Measurements from ENCODE around the gene PLS3. TPM values are rescaled to one million over a fixed set of nuclear protein-coding genes. Genes with fewer than 3 reads are reported as not detected.
"Not testable (repeated sequence)": the region's sequence is repeated elsewhere in the genome, so short reads cannot be mapped to it uniquely, and the experiment has no call there.

PLS3 gene
- total RNA-seq, 1 donor from 2014 or later = 122 TPM

DNA sequence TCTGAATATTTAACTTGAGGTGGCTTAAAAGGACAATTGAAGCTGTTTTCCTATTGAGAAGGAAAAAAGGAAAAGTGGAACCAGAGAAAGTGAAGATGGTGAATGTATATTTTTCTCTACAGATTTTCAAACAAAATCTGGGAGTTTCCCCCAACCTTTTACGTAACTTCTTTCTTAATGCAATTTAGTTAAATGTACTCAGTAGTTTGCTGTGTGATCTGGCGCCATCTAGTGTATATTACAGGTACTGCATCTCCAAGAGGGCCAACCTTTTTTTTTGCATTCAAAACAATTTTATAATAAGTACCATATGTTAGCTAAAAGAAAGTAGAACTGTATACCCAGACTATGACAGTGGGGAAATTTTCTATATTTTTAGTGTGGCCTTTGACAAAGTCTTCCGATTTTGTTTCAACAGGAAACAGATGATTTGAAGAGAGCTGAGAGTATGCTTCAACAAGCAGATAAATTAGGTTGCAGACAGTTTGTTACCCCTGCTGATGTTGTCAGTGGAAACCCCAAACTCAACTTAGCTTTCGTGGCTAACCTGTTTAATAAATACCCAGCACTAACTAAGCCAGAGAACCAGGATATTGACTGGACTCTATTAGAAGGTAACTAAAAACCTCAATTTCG is 82.0 kb downstream of the PLS3 start:
- H3K4me1 Mint-ChIP-seq (ENCODE audit: unreplicated experiment) = peaks cover 4% of the 10 kb centered on the region
- no peaks in the 10 kb centered on the region for H3K9me3 Mint-ChIP-seq (ENCODE audit: unreplicated experiment)
- TF ChIP-seq, protein P1, sequence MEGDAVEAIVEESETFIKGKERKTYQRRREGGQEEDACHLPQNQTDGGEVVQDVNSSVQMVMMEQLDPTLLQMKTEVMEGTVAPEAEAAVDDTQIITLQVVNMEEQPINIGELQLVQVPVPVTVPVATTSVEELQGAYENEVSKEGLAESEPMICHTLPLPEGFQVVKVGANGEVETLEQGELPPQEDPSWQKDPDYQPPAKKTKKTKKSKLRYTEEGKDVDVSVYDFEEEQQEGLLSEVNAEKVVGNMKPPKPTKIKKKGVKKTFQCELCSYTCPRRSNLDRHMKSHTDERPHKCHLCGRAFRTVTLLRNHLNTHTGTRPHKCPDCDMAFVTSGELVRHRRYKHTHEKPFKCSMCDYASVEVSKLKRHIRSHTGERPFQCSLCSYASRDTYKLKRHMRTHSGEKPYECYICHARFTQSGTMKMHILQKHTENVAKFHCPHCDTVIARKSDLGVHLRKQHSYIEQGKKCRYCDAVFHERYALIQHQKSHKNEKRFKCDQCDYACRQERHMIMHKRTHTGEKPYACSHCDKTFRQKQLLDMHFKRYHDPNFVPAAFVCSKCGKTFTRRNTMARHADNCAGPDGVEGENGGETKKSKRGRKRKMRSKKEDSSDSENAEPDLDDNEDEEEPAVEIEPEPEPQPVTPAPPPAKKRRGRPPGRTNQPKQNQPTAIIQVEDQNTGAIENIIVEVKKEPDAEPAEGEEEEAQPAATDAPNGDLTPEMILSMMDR (IDR thresholded peaks at IDR 0.05; ENCODE audit: unreplicated experiment) = peak; percentile 89
- DNase-seq (ENCODE audit: low spot score) = peak; percentile 21
- H3K36me3 Mint-ChIP-seq (ENCODE audit: low read depth, unreplicated experiment) = peaks cover 5% of the 10 kb centered on the region
- peaks cover 1% of the 10 kb centered on the region for H3K27me3 Mint-ChIP-seq (ENCODE audit: unreplicated experiment)
- no peak overlapping the region for H3K27ac Mint-ChIP-seq (ENCODE audit: unreplicated experiment)
- no peak overlapping the region for H3K4me3 Mint-ChIP-seq (ENCODE audit: unreplicated experiment)

DNA sequence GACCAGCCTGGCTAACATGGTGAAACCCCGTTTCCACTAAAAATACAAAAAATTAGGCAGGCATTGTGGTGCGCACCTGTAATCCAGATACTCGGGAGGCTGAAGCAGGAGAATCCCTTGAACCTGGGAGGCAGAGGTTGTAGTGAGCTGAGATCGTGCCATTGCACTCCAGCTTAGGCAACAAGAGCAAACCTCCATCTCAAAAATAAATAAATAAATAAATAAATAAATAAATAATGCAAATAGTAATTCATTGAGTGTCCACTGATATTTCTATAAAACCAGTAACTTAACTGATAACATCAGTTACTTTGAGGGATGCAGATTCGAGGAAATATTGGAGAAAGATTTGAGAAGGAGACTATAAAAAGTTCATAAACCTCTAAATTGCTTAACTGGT is 83.4 kb downstream of the PLS3 start:
- not testable (repeated sequence) for H3K36me3 Mint-ChIP-seq (ENCODE audit: low read depth, unreplicated experiment); H3K9me3 Mint-ChIP-seq (ENCODE audit: unreplicated experiment); DNase-seq (ENCODE audit: low spot score); H3K4me3 Mint-ChIP-seq (ENCODE audit: unreplicated experiment); H3K27me3 Mint-ChIP-seq (ENCODE audit: unreplicated experiment); H3K4me1 Mint-ChIP-seq (ENCODE audit: unreplicated experiment); H3K27ac Mint-ChIP-seq (ENCODE audit: unreplicated experiment)

DNA sequence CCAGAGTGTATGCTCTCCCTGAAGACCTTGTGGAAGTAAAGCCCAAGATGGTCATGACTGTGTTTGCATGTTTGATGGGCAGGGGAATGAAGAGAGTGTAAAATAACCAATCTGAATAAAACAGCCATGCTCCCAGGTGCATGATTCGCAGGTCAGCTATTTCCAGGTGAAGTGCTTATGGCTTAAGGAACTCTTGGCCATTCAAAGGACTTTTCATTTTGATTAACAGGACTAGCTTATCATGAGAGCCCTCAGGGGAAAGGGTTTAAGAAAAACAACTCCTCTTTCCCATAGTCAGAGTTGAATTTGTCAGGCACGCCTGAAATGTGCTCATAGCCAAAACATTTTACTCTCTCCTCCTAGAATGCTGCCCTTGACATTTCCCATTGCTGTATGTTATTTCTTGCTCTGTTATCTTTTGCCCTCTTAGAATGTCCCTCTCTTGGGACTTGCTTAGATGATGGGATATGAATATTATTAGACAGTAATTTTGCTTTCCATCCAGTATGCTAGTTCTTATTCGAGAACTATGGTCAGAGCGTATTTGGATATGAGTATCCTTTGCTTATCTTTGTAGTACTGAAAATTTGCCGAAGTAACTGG is 88.6 kb downstream of the PLS3 start:
- H3K27me3 Mint-ChIP-seq (ENCODE audit: unreplicated experiment) = peaks cover 1% of the 10 kb centered on the region
- TF ChIP-seq, protein P1 (IDR thresholded peaks at IDR 0.05; ENCODE audit: unreplicated experiment) = no peak
- H3K4me3 Mint-ChIP-seq (ENCODE audit: unreplicated experiment) = no peak overlapping the region
- DNase-seq (ENCODE audit: low spot score) = no peak
- no peak overlapping the region for H3K27ac Mint-ChIP-seq (ENCODE audit: unreplicated experiment)
- H3K36me3 Mint-ChIP-seq (ENCODE audit: low read depth, unreplicated experiment) = no peaks in the 10 kb centered on the region
- no peaks in the 10 kb centered on the region for H3K9me3 Mint-ChIP-seq (ENCODE audit: unreplicated experiment)
- no peaks in the 10 kb centered on the region for H3K4me1 Mint-ChIP-seq (ENCODE audit: unreplicated experiment)

DNA sequence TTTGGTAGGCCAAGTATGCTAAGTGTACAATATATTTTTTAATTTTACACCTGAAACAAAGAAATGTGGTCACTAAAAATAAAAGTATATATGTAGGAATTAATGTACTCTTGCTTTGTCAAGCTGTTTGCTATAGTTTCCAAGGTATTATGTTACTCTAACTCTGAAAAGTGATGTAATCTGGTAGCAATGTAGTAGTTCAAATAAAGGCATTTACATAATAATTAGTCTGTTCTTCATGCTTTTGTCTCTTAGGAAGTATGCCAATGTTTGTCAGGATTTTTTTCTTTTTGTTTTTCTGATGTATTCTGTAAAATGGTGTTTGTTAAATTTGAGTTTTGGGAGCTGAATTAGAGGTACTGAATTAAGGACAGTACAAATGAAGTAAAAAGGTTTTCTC is 89.5 kb downstream of the PLS3 start:
- Mint-ChIP-seq H3K27ac (ENCODE audit: unreplicated experiment) (no peak overlapping the region), H3K9me3 (ENCODE audit: unreplicated experiment) (no peaks in the 10 kb centered on the region), H3K4me1 (ENCODE audit: unreplicated experiment) (no peaks in the 10 kb centered on the region), H3K4me3 (ENCODE audit: unreplicated experiment) (no peak overlapping the region), H3K27me3 (ENCODE audit: unreplicated experiment) (peaks cover 1% of the 10 kb centered on the region), H3K36me3 (ENCODE audit: low read depth, unreplicated experiment) (no peaks in the 10 kb centered on the region)
- no peak for DNase-seq (ENCODE audit: low spot score)
- TF ChIP-seq, protein P1 (IDR thresholded peaks at IDR 0.05; ENCODE audit: unreplicated experiment) = no peak

DNA sequence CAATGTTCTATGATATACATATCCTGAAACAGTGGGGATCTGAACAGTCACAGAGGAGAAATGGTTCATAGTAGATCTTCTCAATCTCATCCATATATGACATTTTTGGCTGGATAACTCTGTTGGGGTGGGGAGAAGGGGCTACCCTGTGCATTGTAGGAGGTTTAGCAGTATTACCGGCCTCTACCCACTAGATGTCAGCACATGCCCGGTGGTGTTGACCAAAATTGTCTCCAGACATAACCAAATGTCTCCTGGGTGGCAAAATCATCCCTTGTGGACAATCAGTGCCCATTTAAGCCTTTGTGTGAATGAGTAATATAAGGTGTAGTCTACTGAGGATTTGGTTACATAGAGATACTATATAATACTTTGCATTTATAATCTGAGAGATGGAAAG is 89.9 kb downstream of the PLS3 start:
- Mint-ChIP-seq H3K27me3 (ENCODE audit: unreplicated experiment) (peaks cover 1% of the 10 kb centered on the region), H3K9me3 (ENCODE audit: unreplicated experiment) (no peaks in the 10 kb centered on the region), H3K36me3 (ENCODE audit: low read depth, unreplicated experiment) (no peaks in the 10 kb centered on the region), H3K4me3 (ENCODE audit: unreplicated experiment) (no peak overlapping the region), H3K27ac (ENCODE audit: unreplicated experiment) (no peak overlapping the region), H3K4me1 (ENCODE audit: unreplicated experiment) (no peaks in the 10 kb centered on the region)
- TF ChIP-seq, protein P1 (IDR thresholded peaks at IDR 0.05; ENCODE audit: unreplicated experiment) = no peak
- DNase-seq (ENCODE audit: low spot score) = peak; percentile 45
